Activated CD8-positive, alpha-beta memory T cell treated with anti-CD3 and anti-CD28 coated beads, Interleukin-2, amount 10 ng/mL, durations not matched to agents 7 days and 5 days (primary cell): ENCODE measurements around the gene GLG1. TPM values are rescaled to one million over a fixed set of nuclear protein-coding genes. Genes with fewer than 3 reads are reported as not detected.
"Not testable (repeated sequence)": the region's sequence is repeated elsewhere in the genome, so short reads cannot be mapped to it uniquely, and the experiment has no call there.

Experiments used
- ATAC-seq: fragments of 150-1000 bp; cut with Tn5 transposase; one replicate; pipeline ENCODE4 v1.10.0; 2021; ENCODE audit warnings: moderate library complexity
- CTCF ChIA-PET: fragments of 350-600 bp; sonication (Branson Sonifier 250); formaldehyde crosslinking; loops from one replicate; lab custom pipeline; 2021; ENCODE audit warnings: antibody characterized with exemption; lab: Charles Lee
- DNase-seq: peaks from one replicate; pipeline ENCODE4 v3.0.0-alpha.2; 2020
- H3K27ac Mint-ChIP-seq: one replicate; pipeline ENCODE4 v1.8.0; 2021; ENCODE audit warnings: mild to moderate bottlenecking, mixed read lengths
- H3K27me3 Mint-ChIP-seq: one replicate; pipeline ENCODE4 v1.8.0; 2021; ENCODE audit warnings: mixed read lengths
- H3K36me3 Mint-ChIP-seq: one replicate; pipeline ENCODE4 v1.8.0; 2021; ENCODE audit warnings: mild to moderate bottlenecking, mixed read lengths
- H3K4me1 Mint-ChIP-seq: one replicate; pipeline ENCODE4 v1.8.0; 2021; ENCODE audit warnings: mixed read lengths
- H3K4me3 Mint-ChIP-seq: one replicate; pipeline ENCODE4 v1.8.0; 2021; ENCODE audit warnings: mild to moderate bottlenecking, moderate library complexity, mixed read lengths
- H3K9me3 Mint-ChIP-seq: one replicate; pipeline ENCODE4 v1.8.0; 2022; ENCODE audit warnings: low read depth, mixed read lengths
- total RNA-seq, 2 experiments: library from RNA; stranded (reverse); gene quantifications; one replicate each; pipeline ENCODE4 v1.2.3, GENCODE V29; 2021

The GLG1 gene
- total RNA-seq, 2 experiments from 2014 or later = 74.0 to 86.9 TPM

- Mint-ChIP-seq H3K4me3 (no peak overlapping the region), H3K9me3 (no peaks in the 10 kb centered on the region), H3K4me1 (no peaks in the 10 kb centered on the region), H3K27me3 (no peaks in the 10 kb centered on the region), H3K36me3 (peaks cover 31% of the 10 kb centered on the region), H3K27ac (no peak overlapping the region)
- DNase-seq (no peak), ATAC-seq (no peak)
- CTCF ChIA-PET = no interaction called here
Measured at GRCh38 chr16:74524117-74524516, 82.8 kb downstream of the GLG1 start.

- H3K36me3 Mint-ChIP-seq = peaks cover 30% of the 10 kb centered on the region
- CTCF ChIA-PET = not testable (repeated sequence)
Measured at GRCh38 chr16:74523706-74524105, 83.2 kb downstream of the GLG1 start.

GRCh38 chr16:74522160-74522559, 84.8 kb downstream of the GLG1 start:
- H3K4me3 Mint-ChIP-seq = no peak overlapping the region
- ATAC-seq = no peak
- H3K27ac Mint-ChIP-seq = no peak overlapping the region
- CTCF ChIA-PET = no interaction called here
- H3K27me3 Mint-ChIP-seq = no peaks in the 10 kb centered on the region
- H3K36me3 Mint-ChIP-seq = peaks cover 36% of the 10 kb centered on the region
- H3K4me1 Mint-ChIP-seq = no peaks in the 10 kb centered on the region
- DNase-seq = no peak
- H3K9me3 Mint-ChIP-seq = no peaks in the 10 kb centered on the region

More at GRCh38 chr16:74523706-74524105, 83.2 kb downstream of the GLG1 start:
- ATAC-seq, DNase-seq, H3K4me3 Mint-ChIP-seq, H3K9me3 Mint-ChIP-seq, H3K4me1 Mint-ChIP-seq, H3K27me3 Mint-ChIP-seq, H3K27ac Mint-ChIP-seq: not testable (repeated sequence)

GRCh38 chr16:74521691-74522090, 85.2 kb downstream of the GLG1 start:
- ATAC-seq (no peak), DNase-seq (peak; percentile 40)
- no peak overlapping the region for H3K4me3 Mint-ChIP-seq
- no peaks in the 10 kb centered on the region for H3K27me3 Mint-ChIP-seq
- no peak overlapping the region for H3K27ac Mint-ChIP-seq
- CTCF ChIA-PET = no interaction called here
- no peaks in the 10 kb centered on the region for H3K9me3 Mint-ChIP-seq
- H3K36me3 Mint-ChIP-seq = peaks cover 34% of the 10 kb centered on the region
- H3K4me1 Mint-ChIP-seq = no peaks in the 10 kb centered on the region

- H3K4me1 Mint-ChIP-seq, DNase-seq, ATAC-seq, CTCF ChIA-PET, H3K27me3 Mint-ChIP-seq, H3K4me3 Mint-ChIP-seq, H3K9me3 Mint-ChIP-seq, H3K27ac Mint-ChIP-seq: not testable (repeated sequence)
- H3K36me3 Mint-ChIP-seq = peaks cover 24% of the 10 kb centered on the region
Measured at GRCh38 chr16:74518934-74519333, 88.0 kb downstream of the GLG1 start.

- Mint-ChIP-seq H3K36me3 (peaks cover 22% of the 10 kb centered on the region), H3K4me3 (no peak overlapping the region), H3K4me1 (peaks cover 13% of the 10 kb centered on the region), H3K27ac (no peak overlapping the region), H3K9me3 (no peaks in the 10 kb centered on the region), H3K27me3 (no peaks in the 10 kb centered on the region)
- ATAC-seq (no peak), DNase-seq (no peak)
- CTCF ChIA-PET = no interaction called here
Measured at GRCh38 chr16:74511961-74512360, 95.0 kb downstream of the GLG1 start.

GRCh38 chr16:74505011-74505410, 101.9 kb downstream of the GLG1 start:
- CTCF ChIA-PET = no interaction called here
- Mint-ChIP-seq H3K9me3 (no peaks in the 10 kb centered on the region), H3K4me3 (no peak overlapping the region), H3K27me3 (no peaks in the 10 kb centered on the region), H3K27ac (no peak overlapping the region), H3K4me1 (peaks cover 10% of the 10 kb centered on the region), H3K36me3 (peaks cover 22% of the 10 kb centered on the region)
- ATAC-seq = no peak
- DNase-seq = no peak

- Mint-ChIP-seq H3K4me3 (no peak overlapping the region), H3K9me3 (no peaks in the 10 kb centered on the region), H3K27ac (no peak overlapping the region), H3K27me3 (no peaks in the 10 kb centered on the region), H3K36me3 (peaks cover 22% of the 10 kb centered on the region), H3K4me1 (peaks cover 6% of the 10 kb centered on the region)
- DNase-seq (no peak), ATAC-seq (no peak)
- CTCF ChIA-PET = no interaction called here
Measured at GRCh38 chr16:74503412-74503811, 103.5 kb downstream of the GLG1 start.

GRCh38 chr16:74501484-74502478, 105.1 kb downstream of the GLG1 start:
- peaks cover 16% of the 10 kb centered on the region for H3K36me3 Mint-ChIP-seq
- no peak for DNase-seq
- no peak for ATAC-seq
- no peaks in the 10 kb centered on the region for H3K27me3 Mint-ChIP-seq
- no peaks in the 10 kb centered on the region for H3K9me3 Mint-ChIP-seq
- H3K27ac Mint-ChIP-seq = no peak overlapping the region
- CTCF ChIA-PET = no interaction called here
- peaks cover 2% of the 10 kb centered on the region for H3K4me1 Mint-ChIP-seq
- no peak overlapping the region for H3K4me3 Mint-ChIP-seq

GRCh38 chr16:74500907-74501306, 106.0 kb downstream of the GLG1 start:
- Mint-ChIP-seq H3K4me3 (no peak overlapping the region), H3K27ac (no peak overlapping the region), H3K36me3 (peaks cover 16% of the 10 kb centered on the region), H3K4me1 (peaks cover 3% of the 10 kb centered on the region), H3K27me3 (no peaks in the 10 kb centered on the region), H3K9me3 (no peaks in the 10 kb centered on the region)
- DNase-seq (no peak), ATAC-seq (no peak)
- CTCF ChIA-PET = no interaction called here

- Mint-ChIP-seq H3K36me3 (peaks cover 23% of the 10 kb centered on the region), H3K27ac (no peak overlapping the region), H3K27me3 (no peaks in the 10 kb centered on the region), H3K9me3 (no peaks in the 10 kb centered on the region), H3K4me1 (peaks cover 11% of the 10 kb centered on the region), H3K4me3 (no peak overlapping the region)
- CTCF ChIA-PET = no interaction called here
- no peak for ATAC-seq
- DNase-seq = no peak
Measured at GRCh38 chr16:74499114-74499513, 107.8 kb downstream of the GLG1 start.

- Mint-ChIP-seq H3K27me3 (no peaks in the 10 kb centered on the region), H3K36me3 (peaks cover 25% of the 10 kb centered on the region), H3K4me3 (no peak overlapping the region), H3K9me3 (no peaks in the 10 kb centered on the region), H3K4me1 (peaks cover 17% of the 10 kb centered on the region), H3K27ac (no peak overlapping the region)
- DNase-seq (no peak), ATAC-seq (no peak)
- CTCF ChIA-PET = no interaction called here
Measured at GRCh38 chr16:74497761-74498160, 109.2 kb downstream of the GLG1 start.

- no peak for ATAC-seq
- Mint-ChIP-seq H3K9me3 (no peaks in the 10 kb centered on the region), H3K36me3 (peaks cover 25% of the 10 kb centered on the region), H3K4me3 (no peak overlapping the region), H3K27me3 (no peaks in the 10 kb centered on the region), H3K4me1 (peaks cover 17% of the 10 kb centered on the region), H3K27ac (no peak overlapping the region)
- no peak for DNase-seq
- CTCF ChIA-PET = interaction anchor here (0.6 kb wide), 1 partner anchor 12 kb away, joined by 3 read pairs; no protein-coding TSS in a partner anchor
Measured at GRCh38 chr16:74496054-74496453, 110.9 kb downstream of the GLG1 start.

- CTCF ChIA-PET = interaction anchor here (0.8 to 1.2 kb wide), 3 partner anchors 25 to 114 kb away, joined by 3 read pairs; partner anchors contain the start of gene GLG1
- H3K27ac Mint-ChIP-seq = no peak overlapping the region
- H3K4me3 Mint-ChIP-seq = no peak overlapping the region
- peaks cover 41% of the 10 kb centered on the region for H3K36me3 Mint-ChIP-seq
- H3K4me1 Mint-ChIP-seq = peaks cover 16% of the 10 kb centered on the region
- no peaks in the 10 kb centered on the region for H3K27me3 Mint-ChIP-seq
- no peak for DNase-seq
- H3K9me3 Mint-ChIP-seq = no peaks in the 10 kb centered on the region
- ATAC-seq = no peak
Measured at GRCh38 chr16:74492976-74493375, 113.9 kb downstream of the GLG1 start.
